ENCODE measurements around the gene ROBO2.

The ROBO2 gene

GRCh38 chr3:77324105-77324504 lies 284.2 kb downstream of the ROBO2 start:
- H3K4me3 ChIP-seq (replicated peaks; ENCODE audit: low read depth, low read length): no peak overlapping the region
- no peak for TF ChIP-seq CTCF (IDR thresholded peaks at IDR 0.05; ENCODE audit: low read length, missing control alignments)
- DNase-seq (ENCODE audit: low read depth): no peak

DNA sequence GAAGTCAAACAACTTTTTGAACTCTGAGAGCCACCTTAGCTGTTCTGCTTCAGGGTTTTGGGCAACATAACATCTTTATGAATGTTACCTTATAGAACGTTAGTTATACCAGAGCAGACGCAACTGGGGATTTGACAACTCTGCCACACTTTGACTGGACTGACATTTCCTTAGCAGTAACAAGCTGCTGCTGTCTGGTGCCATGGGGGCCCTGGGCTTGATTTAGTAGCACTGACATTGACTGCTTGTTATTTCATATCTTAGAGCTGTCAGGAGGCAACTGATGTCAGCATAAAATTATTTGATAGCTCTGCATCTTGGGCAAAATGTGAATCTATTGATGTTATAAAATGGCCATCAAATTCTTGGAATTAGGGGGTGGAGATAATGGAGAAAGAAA lies 285.4 kb downstream of the ROBO2 start:
- DNase-seq (ENCODE audit: low read depth): no peak
- H3K4me3 ChIP-seq (replicated peaks; ENCODE audit: low read depth, low read length): no peak overlapping the region
- no peak for TF ChIP-seq CTCF (IDR thresholded peaks at IDR 0.05; ENCODE audit: low read length, missing control alignments)

GRCh38 chr3:77325702-77326101 lies 285.8 kb downstream of the ROBO2 start:
- no peak for TF ChIP-seq CTCF (IDR thresholded peaks at IDR 0.05; ENCODE audit: low read length, missing control alignments)
- H3K4me3 ChIP-seq (replicated peaks; ENCODE audit: low read depth, low read length): no peak overlapping the region
- no peak for DNase-seq (ENCODE audit: low read depth)

DNA sequence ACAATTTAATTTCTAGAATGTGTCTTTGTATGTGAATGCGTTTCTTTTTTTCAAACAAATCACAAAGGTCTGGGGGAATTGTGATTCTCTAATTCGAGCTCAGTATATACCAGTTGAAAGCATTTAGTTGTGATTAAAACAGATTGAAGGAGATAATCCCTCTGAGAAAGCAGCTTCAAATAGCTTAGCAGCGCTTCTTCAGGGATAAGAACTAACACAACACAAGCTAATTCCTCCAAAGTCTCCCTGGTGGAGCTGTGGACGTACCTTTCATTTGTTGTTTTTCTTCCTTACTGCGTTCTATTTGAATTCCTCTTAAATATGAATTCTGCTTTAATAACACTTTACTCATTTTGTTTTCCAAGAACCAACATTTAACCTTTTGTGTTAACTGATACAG lies 286.7 kb downstream of the ROBO2 start:
- no peak overlapping the region for H3K4me3 ChIP-seq (replicated peaks; ENCODE audit: low read depth, low read length)
- no peak for TF ChIP-seq CTCF (IDR thresholded peaks at IDR 0.05; ENCODE audit: low read length, missing control alignments)
- no peak for DNase-seq (ENCODE audit: low read depth)

- no peak for TF ChIP-seq CTCF (IDR thresholded peaks at IDR 0.05; ENCODE audit: low read length, missing control alignments)
- no peak for DNase-seq (ENCODE audit: low read depth)
- no peak overlapping the region for H3K4me3 ChIP-seq (replicated peaks; ENCODE audit: low read depth, low read length)
These were observed 288.8 kb downstream of the ROBO2 start for GRCh38 chr3:77328690-77329089.

- no peak for DNase-seq (ENCODE audit: low read depth)
- no peak overlapping the region for H3K4me3 ChIP-seq (replicated peaks; ENCODE audit: low read depth, low read length)
- no peak for TF ChIP-seq CTCF (IDR thresholded peaks at IDR 0.05; ENCODE audit: low read length, missing control alignments)
These were observed 289.2 kb downstream of the ROBO2 start for GRCh38 chr3:77329116-77329515.

DNA sequence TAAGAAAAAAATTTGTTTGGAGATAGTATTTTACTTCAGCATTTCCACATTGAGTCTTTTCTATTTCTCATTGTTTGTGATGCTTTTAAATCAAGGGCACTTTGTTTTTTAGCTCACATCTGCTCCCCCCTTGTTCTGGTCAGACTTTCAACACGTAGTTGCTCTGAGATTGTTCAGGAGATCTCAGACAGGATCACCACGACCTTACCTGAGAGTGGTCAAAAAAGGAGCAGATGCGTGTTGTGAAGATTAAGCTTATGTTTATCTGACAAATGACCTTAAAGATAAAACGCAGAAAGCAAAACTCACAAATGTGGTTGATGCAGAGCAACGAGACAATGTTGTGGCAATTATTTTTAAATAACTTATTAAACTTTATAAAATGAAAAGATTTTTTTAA lies 298.3 kb downstream of the ROBO2 start:
- no peak for TF ChIP-seq CTCF (IDR thresholded peaks at IDR 0.05; ENCODE audit: low read length, missing control alignments)
- no peak overlapping the region for H3K4me3 ChIP-seq (replicated peaks; ENCODE audit: low read depth, low read length)
- DNase-seq (ENCODE audit: low read depth): no peak

Measured in fibroblast of pulmonary artery (primary cell).